Measurements from ENCODE around the gene MFNG. TPM values are rescaled to one million over a fixed set of nuclear protein-coding genes. Genes with fewer than 3 reads are reported as not detected.

Gene MFNG
- polyA plus RNA-seq, 1 donor from 2014 or later: 0.17 TPM

GRCh38 chr22:37462436-37462835, 23.7 kb downstream of the MFNG start:
- Histone ChIP-seq H3K4me2 (ENCODE audit: low read length) (no peak overlapping the region), H3K9me3 (ENCODE audit: low read length) (no peaks in the 10 kb centered on the region), H3K27me3 (ENCODE audit: insufficient read depth, low read depth, low read length) (no peaks in the 10 kb centered on the region), H2AFZ (ENCODE audit: low read depth, low read length) (no peak overlapping the region), H3K9ac (ENCODE audit: low read length) (no peak overlapping the region), H3K79me2 (replicated peaks; ENCODE audit: insufficient read depth, low read length) (no peaks in the 10 kb centered on the region), H3K27ac (ENCODE audit: low read length) (no peak overlapping the region), H3K9me2 (ENCODE audit: insufficient read depth, low read length) (no peaks in the 10 kb centered on the region), H4K20me1 (ENCODE audit: insufficient read depth) (no peaks in the 10 kb centered on the region), H3K4me3 (ENCODE audit: low read length) (no peak overlapping the region), H3F3A (ENCODE audit: insufficient read depth, low read length, poor library complexity, severe bottlenecking) (no peaks in the 10 kb centered on the region), H3K36me3 (ENCODE audit: insufficient read depth, low read length) (no peaks in the 10 kb centered on the region)
- TF ChIP-seq REST (IDR thresholded peaks at IDR 0.05; ENCODE audit: borderline replicate concordance) (no peak), CTCF (IDR thresholded peaks at IDR 0.05; ENCODE audit: poor library complexity, severe bottlenecking) (no peak), TAF1 (IDR thresholded peaks at IDR 0.05; ENCODE audit: low read depth) (no peak), RAD21 (conservative IDR thresholded peaks at IDR 0.05) (no peak), EZH2 (IDR thresholded peaks at IDR 0.05; ENCODE audit: borderline replicate concordance, insufficient read depth, low read length, poor library complexity, severe bottlenecking) (no peak), SMC3 (conservative IDR thresholded peaks at IDR 0.05; ENCODE audit: poor library complexity) (no peak)

- no peak overlapping the region for H2AFZ ChIP-seq (ENCODE audit: low read depth, low read length)
- no peak overlapping the region for H3K4me3 ChIP-seq (ENCODE audit: low read length)
- H3K9ac ChIP-seq (ENCODE audit: low read length): no peak overlapping the region
- H3F3A ChIP-seq (ENCODE audit: insufficient read depth, low read length, poor library complexity, severe bottlenecking): no peaks in the 10 kb centered on the region
- no peaks in the 10 kb centered on the region for H3K79me2 ChIP-seq (replicated peaks; ENCODE audit: insufficient read depth, low read length)
- no peaks in the 10 kb centered on the region for H3K36me3 ChIP-seq (ENCODE audit: insufficient read depth, low read length)
- H3K9me3 ChIP-seq (ENCODE audit: low read length): no peaks in the 10 kb centered on the region
- no peaks in the 10 kb centered on the region for H3K27me3 ChIP-seq (ENCODE audit: insufficient read depth, low read depth, low read length)
- no peaks in the 10 kb centered on the region for H4K20me1 ChIP-seq (ENCODE audit: insufficient read depth)
- H3K27ac ChIP-seq (ENCODE audit: low read length): no peak overlapping the region
- TF ChIP-seq MXI1 (conservative IDR thresholded peaks at IDR 0.05; ENCODE audit: poor library complexity, severe bottlenecking) (no peak), EP300 (conservative IDR thresholded peaks at IDR 0.05; ENCODE audit: poor library complexity, severe bottlenecking) (no peak), POLR2AphosphoS5 (IDR thresholded peaks at IDR 0.05) (no peak), CTCF (IDR thresholded peaks at IDR 0.05; ENCODE audit: poor library complexity, severe bottlenecking) (no peak), REST (IDR thresholded peaks at IDR 0.05; ENCODE audit: borderline replicate concordance) (no peak), RAD21 (conservative IDR thresholded peaks at IDR 0.05) (no peak), TAF1 (IDR thresholded peaks at IDR 0.05; ENCODE audit: low read depth) (no peak), EZH2 (IDR thresholded peaks at IDR 0.05; ENCODE audit: borderline replicate concordance, insufficient read depth, low read length, poor library complexity, severe bottlenecking) (no peak), SMC3 (conservative IDR thresholded peaks at IDR 0.05; ENCODE audit: poor library complexity) (no peak)
- no peak overlapping the region for H3K4me2 ChIP-seq (ENCODE audit: low read length)
- no peaks in the 10 kb centered on the region for H3K9me2 ChIP-seq (ENCODE audit: insufficient read depth, low read length)
Measured at GRCh38 chr22:37461961-37462360, 24.2 kb downstream of the MFNG start.

All from neural cell (in vitro differentiated cells).